ENCODE results near the gene CAPN9.
"Not testable (repeated sequence)": the region's sequence is repeated elsewhere in the genome, so short reads cannot be mapped to it uniquely, and the experiment has no call there.

The CAPN9 gene

DNA sequence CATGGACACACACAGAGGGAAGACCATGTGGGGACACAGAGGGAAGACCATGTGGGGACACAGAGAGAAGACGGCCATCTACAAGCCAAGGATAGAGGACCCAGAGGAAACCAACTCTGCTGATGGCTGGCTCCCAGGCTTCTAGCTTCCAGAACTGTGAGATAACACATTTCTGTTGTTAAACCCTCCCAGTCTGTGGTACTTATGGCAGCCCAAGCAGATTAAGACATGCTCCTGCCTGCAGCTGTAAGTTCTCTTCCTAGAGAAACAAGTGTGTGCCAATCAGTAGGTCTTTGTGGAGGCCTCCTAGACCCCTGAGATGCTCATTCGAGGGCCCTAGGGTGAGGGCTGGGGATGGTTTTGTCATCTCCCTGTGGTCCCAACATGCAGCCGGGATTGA is 35.9 kb upstream of the CAPN9 start:
- no peak for DNase-seq

DNA sequence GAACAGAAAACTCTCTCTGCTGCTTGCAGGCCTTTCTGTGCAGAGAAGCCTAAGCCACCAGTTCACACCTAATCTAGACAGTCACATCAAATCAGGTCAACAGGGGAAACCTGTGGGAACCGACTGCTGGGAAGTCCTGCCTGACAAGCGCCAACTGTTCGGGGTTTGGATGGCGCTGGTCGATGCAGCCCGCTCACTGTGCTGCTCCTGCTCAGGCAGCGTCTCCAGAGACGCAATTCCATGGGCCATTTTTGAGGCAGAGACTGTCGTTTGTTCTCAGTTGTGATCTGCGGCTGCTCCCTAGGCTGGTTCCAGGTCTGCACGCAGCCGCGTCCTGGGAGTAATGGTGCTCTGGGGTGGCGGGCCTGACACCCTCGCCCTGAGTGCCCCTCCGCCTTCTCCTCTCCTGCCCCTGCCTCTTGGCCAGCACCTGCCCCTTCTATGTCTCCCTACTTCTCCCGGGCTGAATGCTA is 34.7 kb upstream of the CAPN9 start:
- no peak for DNase-seq

DNA sequence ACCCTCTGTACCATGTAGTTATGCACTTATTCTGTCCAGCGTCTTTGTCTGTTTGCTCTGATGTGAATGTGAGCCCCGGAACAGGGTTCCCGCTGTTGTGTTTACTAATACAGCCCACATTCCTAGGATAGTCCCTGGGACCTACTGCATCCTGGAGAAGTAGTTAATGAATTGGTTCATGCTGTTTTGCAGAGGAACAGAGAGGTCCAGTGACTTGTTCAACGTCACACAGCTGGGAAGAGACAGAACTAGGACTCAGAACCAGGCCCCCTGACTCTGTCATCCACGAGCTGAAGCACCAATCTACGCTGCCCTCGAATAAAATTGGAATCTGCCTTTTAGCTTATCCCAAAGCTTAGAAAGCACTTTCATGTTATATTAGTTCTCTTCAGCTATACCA is 34.0 kb upstream of the CAPN9 start:
- DNase-seq: no peak

DNA sequence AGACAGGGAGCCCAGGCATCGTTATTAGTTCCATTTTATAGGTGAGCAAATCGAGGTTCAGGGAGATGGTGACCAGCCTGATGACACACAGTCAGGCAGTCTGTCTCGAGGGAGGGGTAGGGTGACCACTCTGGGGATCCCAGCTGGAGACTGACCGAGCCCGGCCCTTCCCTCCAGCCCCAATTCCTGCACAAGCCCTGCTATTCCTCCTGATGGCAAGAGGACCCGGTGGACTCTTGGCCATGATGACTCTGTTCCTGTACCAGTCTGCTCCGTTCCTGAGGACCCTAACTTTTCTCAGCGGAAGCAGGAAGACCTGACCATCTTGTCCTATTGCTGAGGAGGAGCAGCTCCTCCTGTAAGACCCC is 33.7 kb upstream of the CAPN9 start:
- DNase-seq: no peak

DNA sequence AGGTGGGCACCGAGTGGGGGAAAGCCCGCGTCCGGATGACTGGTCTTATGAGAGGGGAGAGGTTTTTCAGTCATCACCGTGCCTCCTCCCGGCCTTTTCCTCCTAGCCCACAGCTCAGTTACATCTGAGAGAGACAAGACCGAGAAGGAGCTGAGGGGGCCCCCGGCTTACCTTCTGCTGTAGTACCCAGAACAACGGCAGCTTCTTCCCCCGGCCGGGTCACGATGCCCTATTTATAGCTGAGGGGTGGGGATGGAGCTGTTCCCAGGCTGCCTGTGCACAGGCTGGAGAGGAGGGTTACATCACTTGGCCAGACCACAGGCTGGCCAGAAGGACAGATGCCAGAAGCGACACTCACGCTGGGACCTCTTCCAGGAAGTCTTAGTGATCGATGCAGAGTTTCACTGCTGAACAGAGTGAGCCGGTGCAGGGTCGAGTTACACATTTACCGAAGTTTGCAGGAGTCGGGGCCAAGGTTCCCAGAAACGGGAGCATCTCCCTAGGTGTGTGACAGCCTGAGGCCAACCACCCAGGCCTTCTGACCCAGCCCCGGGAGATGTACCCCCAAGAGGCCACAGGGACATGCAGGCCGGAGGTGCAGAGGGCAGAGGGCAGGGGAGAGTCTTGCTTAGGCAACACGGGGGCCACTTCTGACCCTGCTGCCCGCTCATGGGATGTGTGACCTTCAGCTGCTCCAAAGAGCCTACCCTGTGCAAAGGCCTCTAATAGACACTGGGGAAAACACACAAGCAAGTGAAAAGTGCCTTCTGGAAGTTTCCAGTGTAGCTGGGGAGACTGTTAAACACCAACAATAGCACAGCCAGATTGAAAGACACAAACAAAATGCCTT is 33.0 kb upstream of the CAPN9 start, which contains the start of gene AGT:
TSS of gene AGT (minus strand) at position 208 of the 850 bp plus-strand sequence. CDS start 3,299 bp downstream, outside the sequence.
- DNase-seq: no peak

DNA sequence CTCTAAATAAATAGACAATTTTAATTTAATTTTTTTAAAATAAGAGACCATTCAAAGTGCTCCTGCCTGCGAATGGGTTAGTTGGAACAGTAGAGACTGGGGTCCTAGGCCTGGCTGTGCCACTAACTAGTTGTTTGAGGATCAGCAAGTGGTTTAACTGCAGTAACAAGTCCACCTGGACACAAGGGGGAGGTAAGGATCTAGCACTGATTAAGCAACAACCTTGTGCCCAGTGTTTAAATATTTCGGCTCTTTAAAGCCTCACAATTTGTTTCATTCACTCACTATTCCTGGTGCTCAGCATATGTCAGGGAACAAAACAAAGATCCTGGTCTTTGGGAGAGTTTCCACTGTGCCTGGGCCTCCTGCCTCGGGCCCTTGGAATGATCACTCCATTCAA is 31.7 kb upstream of the CAPN9 start:
- no peak for DNase-seq

DNA sequence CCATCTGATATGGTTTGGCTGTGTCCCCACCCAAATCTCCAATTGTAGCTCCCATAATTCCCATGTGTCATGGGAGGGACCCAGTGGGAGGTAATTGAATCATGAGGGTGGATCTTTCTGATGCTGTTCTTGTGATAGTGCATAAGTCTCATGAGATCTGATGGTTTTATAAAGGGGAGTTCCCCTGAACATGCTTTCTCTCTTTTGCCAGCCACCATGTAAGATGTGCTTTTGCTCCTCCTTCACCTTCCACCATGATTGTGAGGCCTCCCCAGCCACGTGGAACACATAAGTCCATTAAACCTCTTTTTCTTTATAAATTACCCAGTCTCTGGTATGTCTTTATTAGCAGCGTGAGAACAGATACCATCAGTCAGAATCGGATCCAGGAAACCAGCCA is 30.7 kb upstream of the CAPN9 start:
- DNase-seq: not testable (repeated sequence)

DNA sequence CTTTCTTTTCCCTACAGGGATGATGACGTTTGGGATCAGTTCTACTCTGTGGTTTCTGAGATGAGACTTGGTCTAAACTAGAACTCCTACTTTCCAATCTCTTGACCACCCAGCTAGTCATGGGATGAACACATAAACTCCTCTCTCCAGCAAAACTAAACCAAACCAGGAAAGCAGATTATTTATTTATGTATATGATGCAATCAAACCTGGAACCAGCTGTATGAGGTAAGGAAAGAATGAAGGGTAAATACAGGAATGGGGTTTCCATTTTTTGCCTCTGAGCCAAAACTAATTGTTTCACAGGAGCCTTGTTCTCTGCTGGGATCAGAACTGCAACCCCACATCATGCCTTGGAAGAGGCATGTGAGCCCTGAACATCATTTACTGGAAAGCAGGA is 29.9 kb upstream of the CAPN9 start:
- no peak for DNase-seq

DNA sequence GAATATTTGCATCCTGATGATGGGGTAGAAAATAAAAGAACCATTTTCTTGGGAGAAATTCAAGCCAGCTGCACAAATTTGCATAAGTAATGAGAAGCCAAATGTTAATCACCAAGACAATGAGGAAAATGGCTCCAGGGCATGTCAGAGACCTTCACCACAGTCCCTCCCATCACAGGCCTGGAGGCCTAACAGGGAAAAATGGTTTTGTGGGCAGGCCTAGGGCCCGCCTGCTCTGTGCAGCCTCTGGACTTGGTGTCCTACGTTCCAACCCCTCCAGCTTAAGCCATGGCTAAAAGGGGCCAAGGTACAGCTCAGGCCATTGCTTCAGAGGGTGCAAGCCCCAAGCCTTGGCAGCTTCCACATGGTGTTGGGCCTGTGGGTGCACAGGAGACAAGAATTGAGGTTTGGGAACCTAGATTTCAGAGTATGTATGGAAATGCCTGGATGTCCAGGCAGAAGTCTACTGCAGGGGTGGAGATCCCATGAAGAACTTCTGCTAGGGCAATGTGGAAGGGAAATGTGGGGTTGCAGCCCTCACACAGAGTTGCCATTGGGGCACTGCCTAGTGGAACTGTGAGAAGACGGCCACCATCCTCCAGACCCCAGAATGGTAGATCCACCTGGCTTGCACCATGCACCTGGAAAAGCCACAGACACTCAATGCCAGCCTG is 25.2 kb upstream of the CAPN9 start:
- DNase-seq: not testable (repeated sequence)

DNA sequence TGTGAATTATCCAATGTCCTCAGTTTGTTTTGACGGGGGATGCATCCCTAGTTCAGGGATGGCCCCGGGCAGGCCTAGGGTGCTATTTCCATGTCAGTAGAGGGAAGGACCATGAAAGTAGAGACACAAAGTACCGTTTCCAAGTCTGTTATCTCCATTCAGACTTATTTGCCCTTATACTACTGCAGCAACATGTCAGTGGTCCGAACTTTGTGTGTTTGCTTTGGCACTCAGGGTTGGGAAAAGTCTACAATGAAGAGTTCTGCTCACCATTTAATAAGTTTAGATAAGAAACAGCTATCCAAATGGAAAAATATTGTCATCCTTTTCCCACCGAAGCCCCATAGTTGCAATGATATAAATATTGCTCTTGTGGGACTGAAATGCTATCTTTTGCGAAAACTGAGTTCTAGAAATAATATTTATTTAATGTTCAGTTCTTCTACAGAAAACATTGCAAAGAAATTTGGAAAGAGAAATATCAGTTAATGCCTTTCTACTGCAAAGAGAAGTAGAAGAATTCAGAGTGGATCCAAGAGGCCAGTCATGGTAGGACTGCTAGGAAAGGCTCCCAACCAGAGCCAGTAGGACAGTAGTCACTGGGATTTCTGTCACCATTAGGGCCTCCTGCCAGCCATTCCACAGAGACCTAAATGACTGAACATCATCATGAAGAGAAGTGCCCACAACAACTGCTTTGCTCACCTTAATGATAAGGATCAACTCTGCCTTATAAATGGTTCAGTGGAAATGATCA is 21.8 kb upstream of the CAPN9 start:
- DNase-seq: no peak

DNA sequence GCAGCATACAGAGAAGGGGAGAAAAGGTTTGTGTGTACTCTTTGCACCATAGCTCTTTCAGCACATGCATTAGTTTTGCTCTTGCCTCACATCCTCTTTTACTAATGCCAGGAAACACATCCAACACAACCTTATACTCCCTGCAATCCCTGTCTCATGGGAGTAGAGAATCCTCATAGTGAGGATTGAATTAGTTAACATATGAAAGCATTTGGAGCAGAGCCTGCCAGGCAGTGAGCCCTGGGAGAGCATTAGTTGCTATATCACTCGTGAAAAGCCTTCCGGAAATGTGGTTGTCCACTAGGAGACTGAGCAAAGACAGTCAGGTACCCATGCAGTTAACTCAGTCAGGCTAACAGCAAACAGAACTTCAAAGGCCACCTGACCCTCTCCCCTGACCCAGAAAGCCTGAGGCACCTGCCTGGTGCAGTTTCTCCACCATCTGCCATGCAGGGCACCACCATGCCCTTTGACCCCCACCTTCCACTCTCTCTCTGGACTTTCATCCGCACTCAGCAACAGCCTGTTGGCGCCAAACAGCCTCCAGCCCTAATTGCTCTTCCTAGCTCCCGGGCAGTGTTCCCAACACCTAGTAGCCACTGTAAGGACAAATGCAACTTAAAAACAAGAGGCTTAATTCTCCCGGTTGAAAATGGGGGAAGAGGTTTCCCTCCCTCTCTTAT is 18.3 kb upstream of the CAPN9 start:
- DNase-seq: no peak

DNA sequence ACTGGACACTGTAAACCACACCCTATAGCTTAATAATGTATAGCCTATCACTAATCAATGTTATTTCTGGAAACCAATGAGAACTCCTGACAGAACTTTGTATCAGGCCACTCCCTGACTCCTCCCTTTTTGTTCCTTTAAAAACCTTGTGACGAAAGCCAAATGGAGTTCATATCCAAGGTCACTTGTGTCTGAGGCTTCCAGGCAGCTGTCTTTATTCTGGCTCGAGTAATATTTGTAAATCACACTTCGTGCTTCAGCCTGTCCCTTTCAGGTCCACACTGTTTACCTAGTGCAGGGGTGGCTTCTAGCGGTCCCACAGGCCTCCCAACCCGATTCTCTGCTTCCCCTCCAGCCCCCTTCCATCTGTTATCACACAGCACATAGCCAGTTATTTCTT is 16.2 kb upstream of the CAPN9 start:
- DNase-seq: no peak

DNA sequence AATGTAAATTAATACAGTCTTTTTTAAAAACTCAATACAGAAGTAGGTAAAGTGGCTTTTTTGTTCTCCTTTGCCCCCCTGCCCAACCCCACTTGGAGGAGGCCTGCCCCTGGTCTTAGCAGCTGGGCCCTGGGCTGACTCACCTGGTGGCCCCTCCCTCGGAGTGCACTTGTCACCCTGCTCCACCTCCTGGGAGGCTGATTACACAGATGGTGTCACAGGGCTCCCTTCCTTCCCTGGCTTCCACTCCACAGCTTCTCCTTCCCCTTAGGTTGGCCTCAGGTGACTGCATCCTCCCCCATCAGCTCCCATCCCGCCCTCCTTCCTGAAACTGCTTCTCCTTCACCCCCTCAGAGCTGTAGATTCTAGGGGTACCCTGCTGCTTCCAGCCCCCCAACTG is 11.7 kb upstream of the CAPN9 start:
- DNase-seq: peak; percentile 89

DNA sequence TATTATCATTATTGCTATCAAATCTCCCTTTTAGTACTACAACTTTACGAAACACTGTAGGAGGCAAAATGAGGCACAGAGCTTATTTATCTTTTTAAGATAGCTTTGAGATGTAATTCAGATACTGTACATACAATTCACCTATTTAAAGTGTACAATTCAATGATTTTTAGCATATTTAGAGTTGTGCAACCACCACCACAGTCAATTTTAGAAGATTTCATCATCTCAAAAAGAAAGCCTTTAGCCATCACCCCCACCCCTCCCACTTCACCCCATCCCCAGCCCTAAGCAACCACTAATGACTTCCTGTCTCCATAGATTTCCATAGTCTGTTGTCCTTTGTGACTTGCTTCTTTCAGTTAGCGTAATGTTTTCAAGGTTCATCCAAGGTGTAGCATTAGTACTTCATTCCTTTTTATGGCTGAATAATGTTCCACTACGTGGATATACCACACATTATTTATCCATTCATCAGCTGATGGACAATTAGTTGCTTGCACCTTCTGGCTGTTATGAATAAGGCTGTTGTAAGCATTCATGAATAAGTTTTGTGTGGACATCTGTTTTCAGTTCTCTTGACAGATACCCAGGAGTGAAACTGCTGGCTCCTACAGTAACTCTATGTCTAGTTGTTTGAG is 9.4 kb upstream of the CAPN9 start:
- no peak for DNase-seq

DNA sequence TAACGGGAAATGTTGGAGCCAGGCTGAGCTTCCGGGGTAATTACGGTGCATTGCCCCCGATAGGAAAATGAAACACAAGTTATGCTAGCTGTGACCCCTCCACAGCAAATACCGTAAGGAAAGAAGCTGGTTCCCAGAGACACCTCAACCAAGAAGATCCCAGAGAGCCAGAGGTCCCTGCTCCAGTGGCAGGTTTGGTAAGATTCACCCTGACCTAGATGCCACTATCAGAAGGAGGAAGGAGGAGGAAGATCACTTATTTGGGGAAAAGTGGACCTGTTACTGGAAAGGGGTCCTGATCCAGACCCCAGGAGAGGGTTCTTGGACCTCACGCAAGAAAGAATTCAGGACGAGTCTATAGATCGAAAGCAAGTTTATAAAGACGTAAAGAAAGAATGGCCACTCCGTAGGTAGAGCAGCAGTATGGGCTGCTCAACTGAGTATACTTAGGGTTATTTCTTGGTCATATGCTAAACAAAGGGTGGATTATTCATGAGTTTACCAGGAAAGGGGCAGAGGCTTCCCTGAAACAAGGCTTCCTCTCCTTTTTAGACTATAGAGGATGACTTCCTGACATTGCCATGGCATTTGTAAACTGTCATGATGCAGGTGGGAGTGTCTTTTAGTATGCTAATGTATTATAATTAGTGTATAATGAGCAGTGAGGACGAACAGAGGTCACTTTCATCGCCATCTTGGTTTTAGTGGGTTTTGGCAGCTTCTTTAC is 7.5 kb upstream of the CAPN9 start:
- DNase-seq: no peak

DNA sequence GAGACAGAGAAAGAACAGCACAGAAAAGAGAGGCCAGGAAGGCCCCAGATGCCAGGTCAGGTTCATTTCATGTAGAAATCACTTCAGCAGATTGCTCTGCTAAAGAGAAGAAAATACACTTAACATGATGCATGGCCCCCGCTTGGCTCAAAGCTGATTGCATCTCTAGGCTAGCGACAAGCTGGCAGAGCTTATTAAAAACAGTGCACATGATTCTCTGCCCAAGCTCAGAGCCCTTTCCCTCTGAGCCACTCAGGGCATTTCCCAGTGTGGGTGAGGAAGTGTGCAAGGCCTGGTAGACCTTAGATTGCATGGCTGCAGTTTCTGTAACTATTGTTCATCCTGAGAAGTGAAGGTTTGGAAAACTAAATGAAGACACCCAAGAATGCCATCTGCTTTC is 3.3 kb upstream of the CAPN9 start:
- DNase-seq: no peak

DNA sequence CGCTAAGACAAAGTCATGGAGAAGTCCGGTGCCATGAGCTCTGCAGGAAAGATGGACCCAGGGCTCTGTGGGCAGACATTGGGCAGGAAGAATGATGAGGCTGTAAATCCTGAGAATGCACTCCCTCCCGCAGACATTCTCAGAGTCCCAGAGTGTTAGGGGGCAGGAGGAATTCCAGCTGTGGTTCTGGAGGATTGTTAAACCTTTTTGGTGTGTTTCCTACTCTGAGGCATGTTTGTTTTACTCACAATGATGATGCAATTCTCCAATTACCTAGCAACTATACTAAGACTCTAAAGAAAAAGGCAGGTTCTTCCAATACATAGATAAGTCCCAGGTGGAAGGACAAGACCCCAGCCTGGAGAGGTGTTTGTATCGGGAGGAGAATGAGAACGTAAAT is 2.8 kb upstream of the CAPN9 start:
- DNase-seq: no peak

DNA sequence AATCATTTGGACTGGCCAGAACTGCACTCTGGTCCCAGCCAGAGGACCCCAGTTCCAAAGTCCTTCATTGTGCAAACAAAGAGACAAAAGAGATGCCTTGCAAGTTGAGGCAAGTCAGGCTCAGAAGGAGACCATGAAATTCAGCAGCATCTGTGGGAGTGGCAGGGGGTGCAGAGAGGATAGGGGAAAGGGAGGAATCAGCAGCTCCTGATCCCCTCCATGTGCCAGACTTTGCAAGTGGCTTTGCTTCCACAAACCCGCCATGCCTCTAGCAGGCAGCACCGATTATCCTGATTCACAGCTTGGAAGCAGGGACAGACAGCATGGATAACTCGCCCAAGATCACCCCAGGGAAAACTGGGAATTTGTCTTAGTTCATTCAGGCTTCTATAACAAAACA is 2.1 kb upstream of the CAPN9 start:
- peak; percentile 78 for DNase-seq

DNA sequence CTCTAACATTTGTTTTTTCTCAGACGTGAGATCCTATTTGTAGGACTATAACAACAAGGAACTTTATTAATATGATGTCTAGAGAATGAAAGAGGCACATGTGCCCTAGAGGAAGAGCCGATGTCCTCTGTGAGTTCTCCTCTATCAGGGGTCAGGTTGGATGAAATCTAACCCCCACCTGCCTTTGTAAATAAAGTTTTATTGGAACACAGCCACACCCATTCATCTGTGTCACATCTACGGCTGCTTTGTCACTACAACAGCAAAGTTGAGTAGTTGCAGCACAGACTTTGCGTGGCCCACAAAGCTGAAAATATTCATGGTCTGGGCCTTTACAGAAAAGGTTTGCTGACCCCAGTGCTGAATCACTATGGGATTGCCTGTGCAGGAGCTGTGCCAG is 571 bp upstream of the CAPN9 start:
- no peak for DNase-seq

DNA sequence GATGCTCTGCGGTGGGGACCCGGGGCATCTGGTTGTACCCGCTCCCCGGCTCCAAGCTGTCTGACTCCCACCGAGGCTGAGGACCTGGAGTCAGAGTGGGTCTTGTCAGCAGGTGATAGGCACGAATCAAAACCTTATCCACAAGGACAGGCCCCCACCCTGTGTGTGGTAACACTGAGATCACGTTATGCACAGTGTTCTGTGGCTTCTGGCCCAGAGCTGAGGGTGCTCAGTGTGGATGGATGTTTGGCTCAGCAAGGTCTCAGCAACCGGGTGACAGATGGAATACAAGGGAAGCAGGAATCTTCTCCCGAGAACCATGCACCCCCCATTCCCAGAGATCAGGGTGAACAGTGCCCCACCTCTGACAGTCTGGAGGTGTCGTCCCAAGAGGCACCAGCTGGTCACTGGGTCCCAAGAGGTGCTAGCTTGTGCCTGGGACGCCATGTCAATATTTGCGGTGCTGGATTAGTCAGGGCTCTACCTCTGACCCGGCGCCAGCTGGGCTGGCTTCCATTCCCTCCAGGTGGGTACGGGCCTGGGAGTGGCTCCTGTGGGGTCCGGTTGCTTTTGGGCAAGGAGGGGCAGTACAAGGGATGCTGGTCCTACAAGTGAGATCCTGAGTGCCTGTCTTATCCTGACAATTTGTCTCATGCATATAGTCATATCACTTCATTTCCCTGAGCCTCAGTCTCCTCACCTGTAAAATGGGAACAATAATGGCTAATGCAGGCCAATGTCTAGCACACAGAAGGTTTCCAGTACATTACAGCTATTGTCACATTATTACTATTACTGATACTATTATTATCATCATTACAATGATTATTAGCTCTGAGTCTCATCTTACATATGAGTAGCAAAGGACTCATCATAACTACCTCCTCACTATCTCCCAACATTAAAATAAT is 957 bp downstream of the CAPN9 start:
- peak; percentile 53 for DNase-seq

DNA sequence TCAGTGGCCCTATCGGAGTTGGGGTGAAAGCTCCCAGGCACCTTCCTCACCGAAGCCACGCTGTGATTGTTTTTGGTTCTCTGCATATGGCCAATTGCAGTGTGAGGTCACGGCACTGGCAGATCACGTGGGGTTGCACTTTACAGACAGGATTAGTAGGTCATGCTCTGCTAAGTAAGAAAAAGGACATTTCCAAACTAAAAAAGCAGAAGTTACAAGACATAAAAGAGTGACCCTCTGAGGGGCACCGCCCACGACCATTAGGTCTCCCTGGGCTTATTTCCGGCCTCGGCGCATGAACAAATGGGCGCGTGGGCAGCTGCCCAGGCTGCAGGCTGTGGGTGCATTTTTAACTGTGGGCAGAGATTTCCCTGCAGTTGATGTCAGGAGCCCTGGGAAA is 2.0 kb downstream of the CAPN9 start:
- no peak for DNase-seq

Measured in NCI-H2171 (cell line).